ENCODE measurements around the gene MGAT3.

The MGAT3 gene

GRCh38 chr22:39429916-39430575, 26.8 kb upstream of the MGAT3 start:
- no peak for DNase-seq

GRCh38 chr22:39430576-39431150, 26.1 kb upstream of the MGAT3 start:
- no peak for DNase-seq

- no peak for DNase-seq
Measured at GRCh38 chr22:39431216-39431801, 25.5 kb upstream of the MGAT3 start.

DNA sequence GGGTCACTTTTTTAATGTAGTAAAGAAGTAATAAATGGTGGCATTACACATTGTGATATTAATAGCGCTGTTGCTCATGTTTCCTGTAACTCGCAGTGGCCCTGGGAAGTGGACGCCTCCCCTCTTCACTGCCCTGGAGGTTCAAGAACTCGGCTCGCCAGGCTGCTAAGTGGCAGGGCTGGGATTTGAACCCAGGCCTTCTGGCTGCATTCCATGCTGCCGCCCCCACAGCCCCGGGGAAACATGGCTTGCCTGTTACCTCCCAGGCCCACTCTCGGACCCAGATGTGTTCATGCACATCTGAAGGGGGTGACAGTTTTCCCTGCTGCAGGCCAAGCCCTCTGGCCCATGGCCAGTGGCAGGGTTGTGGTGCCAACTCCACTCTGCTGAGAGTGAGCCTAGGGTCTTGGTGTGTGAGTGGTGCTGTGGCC, 25.0 kb upstream of the MGAT3 start:
- DNase-seq = no peak

DNA sequence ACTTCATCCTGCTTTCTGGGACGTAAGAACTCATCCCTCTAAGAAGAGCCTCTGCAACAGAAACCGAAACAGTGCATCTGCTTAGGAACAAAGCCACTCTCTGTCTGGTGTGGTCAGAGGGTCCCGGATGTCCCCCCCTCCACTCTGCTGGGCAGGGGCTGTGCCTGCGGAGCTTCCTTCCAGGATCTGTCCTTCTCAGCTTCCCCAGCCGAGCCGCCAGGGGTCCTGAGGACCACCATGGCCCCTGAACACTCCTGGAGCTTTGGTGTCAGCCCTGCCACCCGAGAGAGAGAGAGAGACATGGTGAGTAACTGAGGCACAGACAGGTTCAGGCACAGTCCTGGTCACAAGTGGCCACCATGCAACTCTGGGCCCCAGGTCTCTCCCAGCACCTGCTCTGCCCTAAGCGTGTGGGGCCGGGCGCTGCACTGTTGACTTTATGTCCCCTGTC, 24.4 kb upstream of the MGAT3 start:
- DNase-seq = no peak

- no peak for DNase-seq
Measured at GRCh38 chr22:39433476-39434242, 23.2 kb upstream of the MGAT3 start.

DNA sequence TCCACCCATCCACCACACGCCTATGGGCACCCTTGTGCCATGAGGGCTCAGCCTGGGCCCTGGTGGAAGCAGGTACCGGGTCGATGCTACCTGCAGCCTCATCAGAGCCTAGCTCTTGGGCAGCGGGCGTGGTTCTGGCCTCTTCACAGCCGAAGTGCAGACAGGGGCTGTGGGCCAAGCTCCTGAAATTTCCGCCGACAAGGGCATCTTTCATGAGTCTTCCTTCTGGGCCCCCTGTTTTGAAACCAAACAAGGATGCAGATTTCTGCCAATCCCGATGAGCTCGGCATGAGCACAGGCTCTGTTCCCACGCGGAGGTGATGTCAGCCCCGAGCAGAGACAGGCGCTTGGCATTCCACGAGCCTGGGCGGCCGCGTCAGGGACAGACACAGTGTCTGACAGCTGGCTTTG, 22.6 kb upstream of the MGAT3 start:
- DNase-seq = no peak

DNA sequence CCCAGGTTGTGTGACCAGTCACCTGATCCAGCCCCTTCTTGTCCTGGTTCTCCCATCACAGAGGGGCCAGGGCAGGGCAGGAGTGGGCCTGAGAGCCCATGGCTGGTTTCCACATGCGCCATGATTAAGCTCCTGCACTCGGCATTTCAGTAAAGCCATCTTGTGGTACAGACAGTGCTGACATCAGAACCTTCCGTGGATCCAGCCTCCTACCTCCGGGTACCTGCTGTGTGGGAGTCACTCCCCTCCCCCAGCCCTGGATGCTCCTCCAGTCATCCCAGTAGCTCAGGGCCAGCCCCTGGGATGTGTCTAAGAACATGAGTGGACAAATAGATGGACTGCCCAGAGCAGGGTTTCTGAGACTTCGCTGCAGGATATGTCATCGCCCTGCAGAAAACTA, 22.1 kb upstream of the MGAT3 start:
- no peak for DNase-seq

GRCh38 chr22:39435616-39436015, 21.2 kb upstream of the MGAT3 start:
- DNase-seq = no peak

DNA sequence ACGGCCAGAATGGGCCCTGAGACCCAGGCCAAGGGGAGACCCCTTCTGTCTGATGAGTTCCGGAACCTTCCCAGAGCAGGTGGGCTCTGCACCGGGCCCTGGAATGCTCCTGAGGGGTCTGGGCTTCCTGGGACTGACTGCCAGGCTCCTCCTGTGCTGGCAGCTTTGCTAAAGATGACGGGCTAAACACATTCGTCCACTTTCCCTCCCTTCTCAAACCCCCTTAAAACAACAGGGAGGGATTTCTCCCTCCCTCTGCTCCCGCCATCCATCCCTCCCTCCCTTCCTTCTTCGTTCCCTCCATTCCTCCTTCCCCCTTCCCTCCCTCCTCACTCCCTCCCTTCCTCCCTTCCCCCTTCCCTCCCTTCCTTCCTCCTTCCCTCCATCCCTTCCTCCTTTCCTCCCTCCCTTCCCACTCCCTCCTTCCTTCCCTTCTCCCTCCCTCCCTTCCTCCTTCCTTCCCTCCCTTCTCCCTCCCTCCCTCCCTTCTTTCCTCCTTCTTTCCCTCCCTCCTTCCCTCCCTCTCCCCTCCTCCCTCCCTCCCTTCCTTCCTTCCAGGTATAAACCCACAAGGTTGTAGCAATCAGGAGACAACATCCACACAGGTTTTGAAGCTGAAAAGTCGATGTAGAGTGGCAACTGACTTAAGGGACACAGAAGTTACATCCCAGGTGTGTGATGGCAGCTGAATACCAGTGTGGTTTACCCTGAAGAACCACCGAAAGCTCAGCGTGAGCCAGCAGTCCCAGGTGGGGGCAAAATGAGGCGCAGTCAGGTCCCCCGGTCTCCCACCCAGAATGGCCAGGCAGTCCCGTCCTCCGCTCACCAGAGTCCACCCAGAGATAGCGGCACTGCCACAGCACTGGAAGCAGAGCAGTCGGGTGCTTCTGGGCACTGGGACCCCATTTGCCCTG, 18.8 kb upstream of the MGAT3 start:
- DNase-seq = no peak

DNA sequence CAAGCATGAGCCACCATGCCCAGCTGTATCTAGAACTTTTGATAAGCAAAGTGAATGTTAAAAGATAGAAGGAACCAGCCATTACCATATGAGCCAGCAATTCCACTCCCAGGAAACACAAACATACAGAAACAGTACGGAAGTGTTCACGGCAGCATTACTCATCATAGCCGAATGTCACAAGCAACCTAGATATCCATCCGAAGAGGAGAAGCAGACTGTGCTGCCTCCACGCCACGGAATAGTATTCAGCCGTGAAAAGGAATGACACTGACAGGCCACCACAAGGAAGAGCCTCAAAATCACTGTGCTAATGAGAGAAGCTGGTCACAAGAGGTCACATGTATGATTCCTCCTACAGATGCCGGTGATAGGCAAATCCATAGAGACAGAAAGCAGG, 17.6 kb upstream of the MGAT3 start:
- DNase-seq = no peak

DNA sequence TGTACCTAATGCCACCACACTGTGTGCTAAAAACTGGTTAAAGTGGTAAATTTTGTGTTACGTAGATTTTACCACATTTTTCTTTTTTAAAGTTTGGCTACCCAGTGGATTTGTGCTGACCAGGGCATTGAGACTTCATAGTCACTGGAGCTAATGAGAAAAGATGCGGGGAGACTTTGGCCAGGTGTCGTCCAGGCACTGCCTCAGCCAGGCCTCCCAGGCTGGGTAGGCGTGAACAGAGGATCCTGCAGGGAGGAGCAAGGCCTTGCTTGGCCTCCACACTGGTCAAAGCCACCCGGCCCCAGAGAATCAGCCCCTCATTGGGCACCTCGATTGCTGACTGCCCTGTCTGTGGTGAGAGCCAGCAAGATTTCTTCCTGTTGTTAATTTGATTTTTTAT, 13.4 kb upstream of the MGAT3 start:
- no peak for DNase-seq

DNA sequence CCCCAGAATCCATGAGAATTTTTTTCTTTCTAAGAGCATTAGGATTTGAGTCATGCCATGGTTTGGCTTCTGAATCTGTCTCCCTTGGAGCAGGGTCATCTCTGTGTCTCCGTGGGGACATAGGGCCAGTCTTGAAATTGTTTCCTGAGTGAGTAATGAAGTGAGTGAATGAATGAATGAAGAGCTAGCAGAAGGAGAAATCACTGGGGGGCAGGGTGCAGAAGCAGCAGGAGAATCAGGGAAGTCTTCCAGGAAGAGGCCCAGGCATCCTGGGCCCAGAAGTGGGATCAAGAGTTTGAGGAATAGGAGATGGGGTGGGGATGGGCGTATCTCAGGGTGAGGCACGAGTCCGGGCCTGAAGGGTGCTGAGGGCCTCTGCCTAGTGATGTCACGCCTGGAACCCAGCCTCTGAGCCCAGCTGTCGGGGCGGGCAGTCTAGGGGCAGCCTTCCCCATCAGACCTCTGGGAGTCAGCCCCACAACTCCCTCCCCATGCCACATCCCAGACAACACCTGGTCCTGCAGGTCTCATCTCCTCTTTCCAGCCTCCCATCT, 12.5 kb upstream of the MGAT3 start:
- DNase-seq = no peak

DNA sequence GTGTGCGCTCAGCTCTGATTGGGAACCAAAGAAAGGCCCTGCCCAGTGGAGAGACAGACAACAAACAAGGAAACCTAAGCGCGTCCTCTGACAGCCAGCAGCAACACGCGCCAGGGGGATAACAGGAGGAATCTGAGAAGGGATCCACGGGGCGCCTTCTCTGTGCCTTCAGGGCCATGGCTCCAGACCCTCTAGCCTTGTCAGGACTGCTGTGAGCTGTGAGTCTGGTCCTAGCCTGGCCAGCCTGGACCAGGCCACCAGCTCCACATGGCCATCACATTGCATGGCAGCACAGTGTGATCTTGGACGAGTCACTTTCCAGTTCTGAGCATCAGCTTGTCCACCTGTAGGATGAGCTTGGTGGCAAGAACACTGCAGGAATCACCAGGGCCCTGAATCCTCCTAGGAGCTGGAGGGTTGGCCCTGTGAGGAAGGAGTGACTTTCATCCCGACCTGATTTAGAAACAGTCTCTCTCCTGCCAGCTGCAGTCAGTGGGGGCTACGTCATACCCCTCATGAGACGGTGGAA, 11.8 kb upstream of the MGAT3 start:
- DNase-seq = no peak

- no peak for DNase-seq
Measured at GRCh38 chr22:39445678-39446077, 11.1 kb upstream of the MGAT3 start.

- no peak for DNase-seq
Measured at GRCh38 chr22:39446239-39446721, 10.5 kb upstream of the MGAT3 start.

GRCh38 chr22:39448205-39449054, 8.4 kb upstream of the MGAT3 start:
- no peak for DNase-seq

GRCh38 chr22:39449708-39450107, 7.1 kb upstream of the MGAT3 start:
- DNase-seq = no peak

GRCh38 chr22:39450258-39450955, 6.4 kb upstream of the MGAT3 start:
- no peak for DNase-seq

DNA sequence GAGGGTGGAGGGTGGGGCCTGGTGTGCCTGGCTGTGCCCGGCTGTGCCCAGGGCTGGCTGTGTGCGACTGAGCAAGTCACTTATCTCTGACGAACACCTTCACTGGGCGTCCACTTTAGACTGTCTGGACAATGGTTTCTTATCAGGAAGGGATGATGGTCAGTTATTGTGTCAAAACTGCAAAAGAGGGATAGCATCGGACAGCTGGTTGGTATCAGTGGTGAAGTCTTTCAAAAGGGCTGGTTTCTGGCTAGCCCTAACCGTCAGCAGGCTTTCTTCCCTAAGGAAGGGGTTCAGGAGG, 4.1 kb upstream of the MGAT3 start:
- no peak for DNase-seq

Measured in cortex of kidney (tissue), 1 donor.